ENCODE measurements around the gene KIAA0753. TPM values are rescaled to one million over a fixed set of nuclear protein-coding genes. Genes with fewer than 3 reads are reported as not detected.

Gene KIAA0753
- 10 to 100 TPM in 1 of 2 donors, 1 to 10 TPM in 1; 6.9 to 13.5 TPM for total RNA-seq

DNA sequence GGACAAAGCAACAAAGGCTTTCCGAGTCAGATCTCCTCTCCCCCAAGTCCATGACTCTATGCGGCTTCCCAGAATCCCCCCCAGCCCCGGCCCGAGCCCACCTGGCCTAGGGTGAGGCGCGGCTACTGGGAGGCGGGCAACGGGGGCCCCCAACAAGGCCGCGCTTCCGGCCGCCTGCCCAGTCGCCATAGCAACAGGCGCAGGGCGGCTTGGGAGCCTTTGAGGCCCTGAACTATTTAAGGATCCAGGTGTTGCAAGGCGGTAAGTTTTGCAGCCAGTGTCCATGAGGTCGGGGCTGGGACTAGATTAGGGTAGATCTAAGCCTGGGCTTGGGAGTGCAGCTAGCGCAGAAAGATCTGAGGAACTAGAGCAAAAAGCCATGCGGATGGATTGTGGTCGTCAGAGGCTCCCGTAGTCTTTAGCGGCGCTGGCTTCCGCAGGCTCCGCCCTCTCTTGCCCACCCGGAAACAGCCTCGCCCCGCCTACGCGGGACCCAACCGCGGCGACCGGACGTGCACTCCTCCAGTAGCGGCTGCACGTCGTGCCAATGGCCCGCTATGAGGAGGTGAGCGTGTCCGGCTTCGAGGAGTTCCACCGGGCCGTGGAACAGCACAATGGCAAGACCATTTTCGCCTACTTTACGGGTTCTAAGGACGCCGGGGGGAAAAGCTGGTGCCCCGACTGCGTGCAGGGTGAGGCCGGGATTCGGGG, at the start of gene KIAA0753, which contains the start of gene TXNDC17:
Gene KIAA0753, minus strand, starts transcription at position 176 of the 711 bp plus-strand sequence. CDS start 5,608 bp downstream, outside the sequence.
Gene TXNDC17, plus strand, starts transcription at position 525 of the 711 bp plus-strand sequence. Its CDS starts 23 bp downstream, at position 548.
- WGBS, 2 donors = 0% methylated on average over 32 to 43 of the region's 52 CpGs
- peak; percentile 74 to 94 (median 92) for TF ChIP-seq POLR2A (IDR thresholded peaks at IDR 0.05)
- TF ChIP-seq, protein P1, sequence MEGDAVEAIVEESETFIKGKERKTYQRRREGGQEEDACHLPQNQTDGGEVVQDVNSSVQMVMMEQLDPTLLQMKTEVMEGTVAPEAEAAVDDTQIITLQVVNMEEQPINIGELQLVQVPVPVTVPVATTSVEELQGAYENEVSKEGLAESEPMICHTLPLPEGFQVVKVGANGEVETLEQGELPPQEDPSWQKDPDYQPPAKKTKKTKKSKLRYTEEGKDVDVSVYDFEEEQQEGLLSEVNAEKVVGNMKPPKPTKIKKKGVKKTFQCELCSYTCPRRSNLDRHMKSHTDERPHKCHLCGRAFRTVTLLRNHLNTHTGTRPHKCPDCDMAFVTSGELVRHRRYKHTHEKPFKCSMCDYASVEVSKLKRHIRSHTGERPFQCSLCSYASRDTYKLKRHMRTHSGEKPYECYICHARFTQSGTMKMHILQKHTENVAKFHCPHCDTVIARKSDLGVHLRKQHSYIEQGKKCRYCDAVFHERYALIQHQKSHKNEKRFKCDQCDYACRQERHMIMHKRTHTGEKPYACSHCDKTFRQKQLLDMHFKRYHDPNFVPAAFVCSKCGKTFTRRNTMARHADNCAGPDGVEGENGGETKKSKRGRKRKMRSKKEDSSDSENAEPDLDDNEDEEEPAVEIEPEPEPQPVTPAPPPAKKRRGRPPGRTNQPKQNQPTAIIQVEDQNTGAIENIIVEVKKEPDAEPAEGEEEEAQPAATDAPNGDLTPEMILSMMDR (IDR thresholded peaks at IDR 0.05) = no peak

DNA sequence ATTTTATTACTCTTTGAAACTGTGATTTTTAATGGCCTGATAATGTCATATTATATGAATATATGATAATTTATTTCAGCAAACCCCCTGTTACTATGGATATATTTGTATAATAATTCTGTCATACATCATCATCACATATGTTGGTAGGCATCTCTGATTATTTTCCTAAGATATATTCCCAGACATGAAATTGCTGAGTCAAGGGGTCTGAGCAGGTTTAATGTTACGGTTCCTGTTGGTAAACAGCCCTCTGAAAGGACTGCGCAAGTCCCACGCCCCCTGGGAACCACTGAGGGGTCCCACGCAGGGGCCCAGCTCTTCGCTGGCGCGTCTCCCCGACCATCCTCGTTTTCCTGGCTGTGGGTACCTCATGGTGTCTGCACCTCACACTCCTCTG, 48.4 kb upstream of the KIAA0753 start:
- WGBS, 2 donors = 81% methylated on average over 9 of the region's 9 CpGs
- no peaks in the 10 kb centered on the region for H3K4me1 ChIP-seq
- no peaks in the 10 kb centered on the region for H3K9me3 ChIP-seq
- no peak overlapping the region for H3K4me3 ChIP-seq
- ATAC-seq (no peak), DNase-seq (no peak)
- intact Hi-C loops (cut with DNase I) = no loop called here
- H3K27ac ChIP-seq = no peak overlapping the region
- no peaks in the 10 kb centered on the region for H3K27me3 ChIP-seq
- TF ChIP-seq POLR2A (IDR thresholded peaks at IDR 0.05) = no peak
- TF ChIP-seq, protein P1 (IDR thresholded peaks at IDR 0.05) = no peak
- H3K36me3 ChIP-seq (replicated peaks in 1 of 2; ENCODE audit: insufficient read depth in 1 of 2, low read depth in 2 of 2) = no peaks in the 10 kb centered on the region

More for the DNA sequence above, at the start of gene KIAA0753, which contains the start of gene TXNDC17:
- H3K27me3 ChIP-seq = no peaks in the 10 kb centered on the region
- H3K9me3 ChIP-seq = no peaks in the 10 kb centered on the region
- H3K27ac ChIP-seq = peak within 1 kb of the TSS; percentile 64 to 87 (median 74)
- peak; percentile 94 for ATAC-seq
- intact Hi-C loops (cut with DNase I) = no loop called here
- H3K4me1 ChIP-seq = peaks cover 34% of the 10 kb centered on the region
- peak; percentile 89 to 92 (median 90) for DNase-seq
- peak within 1 kb of the TSS; percentile 74 to 81 for H3K4me3 ChIP-seq
- H3K36me3 ChIP-seq (replicated peaks in 1 of 2; ENCODE audit: insufficient read depth in 1 of 2, low read depth in 2 of 2) = no peaks in the 10 kb centered on the region

DNA sequence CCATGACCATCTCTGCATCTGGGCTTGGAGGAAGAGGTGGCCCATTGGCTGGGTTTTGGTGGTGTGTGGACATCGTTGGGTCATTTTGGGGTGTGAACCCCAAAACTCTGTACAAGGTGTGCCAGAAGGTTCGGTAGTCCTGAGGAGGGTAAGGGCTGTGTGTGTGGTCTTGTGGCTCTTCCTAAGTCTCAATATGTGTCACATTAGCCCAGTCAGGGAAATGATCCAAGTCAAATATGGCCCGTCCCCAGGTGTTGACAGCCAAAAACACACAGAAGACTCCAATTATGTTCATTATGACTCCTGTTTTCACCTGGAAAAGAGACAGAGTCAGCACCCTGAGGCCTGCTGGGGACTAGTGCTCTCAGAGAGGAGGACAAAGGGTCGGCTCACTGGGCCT, 45.5 kb upstream of the KIAA0753 start:
- no peak for ATAC-seq
- TF ChIP-seq, protein P1 (IDR thresholded peaks at IDR 0.05) = no peak
- TF ChIP-seq POLR2A (IDR thresholded peaks at IDR 0.05) = no peak
- WGBS, 2 donors = 71 to 75% methylated on average over 1 to 4 of the region's 4 CpGs
- H3K4me3 ChIP-seq = no peak overlapping the region
- peaks cover 8% of the 10 kb centered on the region for H3K4me1 ChIP-seq
- no peaks in the 10 kb centered on the region for H3K9me3 ChIP-seq
- H3K27me3 ChIP-seq = no peaks in the 10 kb centered on the region
- H3K27ac ChIP-seq = no peak overlapping the region
- no peaks in the 10 kb centered on the region for H3K36me3 ChIP-seq (replicated peaks in 1 of 2; ENCODE audit: insufficient read depth in 1 of 2, low read depth in 2 of 2)
- no peak for DNase-seq
- intact Hi-C loops (cut with DNase I) = no loop called here

DNA sequence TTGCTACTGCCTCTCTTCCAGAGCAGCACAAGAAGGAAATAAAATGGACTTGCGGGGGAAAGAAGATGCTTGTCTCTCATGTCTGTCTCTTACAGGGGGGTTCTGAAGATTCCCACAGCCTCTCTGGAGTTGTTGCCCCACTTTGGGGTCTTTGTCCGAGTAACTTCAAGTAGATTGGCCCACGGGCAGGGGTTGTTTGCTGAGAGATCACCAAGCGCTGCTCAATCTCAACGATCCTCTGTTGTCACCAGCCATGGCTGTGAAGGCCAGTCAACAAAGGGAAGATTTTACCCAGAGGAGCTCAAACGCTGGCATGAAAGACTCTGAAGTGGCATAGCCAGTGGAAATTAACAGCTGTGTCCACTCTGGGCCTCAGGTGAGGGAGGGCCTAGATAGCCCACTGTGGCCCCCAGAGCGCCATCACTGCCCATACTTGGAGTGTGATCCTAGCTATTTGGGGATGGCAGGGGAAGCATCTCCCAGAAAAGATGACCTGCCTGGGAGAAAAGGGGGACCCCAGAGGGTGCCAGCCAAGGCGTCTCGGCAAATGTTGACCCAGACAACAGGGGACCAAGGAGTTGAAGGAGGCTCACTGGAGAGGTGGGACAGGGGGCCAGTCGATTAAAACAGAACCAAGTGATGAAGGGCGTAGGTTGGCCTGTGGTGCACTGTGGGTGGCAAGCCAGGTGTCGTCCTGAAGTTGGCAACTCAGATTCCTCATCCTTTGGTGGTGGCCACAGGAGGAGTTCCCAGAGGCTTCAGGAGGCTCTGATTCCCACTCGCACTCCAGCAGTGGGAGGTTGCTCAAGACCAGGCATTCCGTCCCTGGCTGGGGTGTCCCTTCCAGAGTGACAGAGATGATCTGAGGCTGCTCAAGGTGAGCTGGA, 44.6 kb upstream of the KIAA0753 start:
- intact Hi-C loops (cut with DNase I) = no loop called here
- WGBS, 2 donors = 78 to 92% methylated on average over 13 to 14 of the region's 14 CpGs
- Histone ChIP-seq H3K36me3 (replicated peaks in 1 of 2; ENCODE audit: insufficient read depth in 1 of 2, low read depth in 2 of 2) (no peaks in the 10 kb centered on the region), H3K27ac (no peak overlapping the region), H3K27me3 (no peaks in the 10 kb centered on the region), H3K4me1 (peaks cover 8% of the 10 kb centered on the region), H3K9me3 (no peaks in the 10 kb centered on the region), H3K4me3 (no peak overlapping the region)
- DNase-seq (no peak), ATAC-seq (no peak)
- TF ChIP-seq, protein P1 (IDR thresholded peaks at IDR 0.05) = no peak
- no peak for TF ChIP-seq POLR2A (IDR thresholded peaks at IDR 0.05)
